Measurements from ENCODE around the gene CTNNA3. TPM values are rescaled to one million over a fixed set of nuclear protein-coding genes. Genes with fewer than 3 reads are reported as not detected.

CTNNA3 gene
- total and polyA plus RNA-seq, 4 donors = 0.16 to 2.4 (median 1.4) TPM

DNA sequence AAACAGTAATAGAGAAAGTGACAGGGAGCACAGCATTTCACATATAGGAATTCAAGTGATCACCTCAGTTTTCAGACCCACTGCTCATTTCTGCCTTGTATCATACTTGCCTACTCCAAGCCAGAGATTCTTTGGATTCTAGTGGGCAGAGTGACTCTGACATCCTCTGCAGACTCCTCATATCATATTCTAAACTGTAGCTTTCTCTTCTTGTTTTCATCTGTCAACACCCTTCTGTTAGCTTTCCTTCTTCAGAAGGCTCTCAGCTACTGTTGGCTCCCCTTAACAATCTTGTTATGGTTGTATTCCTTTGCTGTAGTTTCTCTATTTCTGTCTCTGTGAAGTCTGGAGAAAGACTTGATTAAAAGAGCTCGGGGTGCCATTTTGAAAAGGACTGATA lies 120.5 kb downstream of the CTNNA3 start:
- Histone ChIP-seq H3K4me1 (ENCODE audit: control insufficient read depth in 4 of 4, insufficient read depth in 4 of 4, low read length in 3 of 4) (no peaks in the 10 kb centered on the region), H3K4me3 (ENCODE audit: low read depth in 1 of 3, low read length in 3 of 3) (no peak overlapping the region), H3K9me3 (ENCODE audit: control insufficient read depth in 4 of 4, low read length in 3 of 4) (no peaks in the 10 kb centered on the region), H3K36me3 (ENCODE audit: control insufficient read depth in 4 of 4, insufficient read depth in 3 of 4, low read depth in 1 of 4, low read length in 3 of 4) (no peaks in the 10 kb centered on the region), H3K9ac (ENCODE audit: low read depth in 1 of 2, low read length in 2 of 2) (no peak overlapping the region), H3K27me3 (ENCODE audit: control insufficient read depth in 4 of 4, insufficient read depth in 4 of 4, low read length in 3 of 4) (no peaks in the 10 kb centered on the region), H3K27ac (ENCODE audit: low read depth in 1 of 2, low read length in 2 of 2) (no peak overlapping the region)
- DNase-seq (ENCODE audit: low spot score) = no peak
- 57% methylated on average over 1 of the region's 1 CpG for WGBS
- TF ChIP-seq, protein P1, sequence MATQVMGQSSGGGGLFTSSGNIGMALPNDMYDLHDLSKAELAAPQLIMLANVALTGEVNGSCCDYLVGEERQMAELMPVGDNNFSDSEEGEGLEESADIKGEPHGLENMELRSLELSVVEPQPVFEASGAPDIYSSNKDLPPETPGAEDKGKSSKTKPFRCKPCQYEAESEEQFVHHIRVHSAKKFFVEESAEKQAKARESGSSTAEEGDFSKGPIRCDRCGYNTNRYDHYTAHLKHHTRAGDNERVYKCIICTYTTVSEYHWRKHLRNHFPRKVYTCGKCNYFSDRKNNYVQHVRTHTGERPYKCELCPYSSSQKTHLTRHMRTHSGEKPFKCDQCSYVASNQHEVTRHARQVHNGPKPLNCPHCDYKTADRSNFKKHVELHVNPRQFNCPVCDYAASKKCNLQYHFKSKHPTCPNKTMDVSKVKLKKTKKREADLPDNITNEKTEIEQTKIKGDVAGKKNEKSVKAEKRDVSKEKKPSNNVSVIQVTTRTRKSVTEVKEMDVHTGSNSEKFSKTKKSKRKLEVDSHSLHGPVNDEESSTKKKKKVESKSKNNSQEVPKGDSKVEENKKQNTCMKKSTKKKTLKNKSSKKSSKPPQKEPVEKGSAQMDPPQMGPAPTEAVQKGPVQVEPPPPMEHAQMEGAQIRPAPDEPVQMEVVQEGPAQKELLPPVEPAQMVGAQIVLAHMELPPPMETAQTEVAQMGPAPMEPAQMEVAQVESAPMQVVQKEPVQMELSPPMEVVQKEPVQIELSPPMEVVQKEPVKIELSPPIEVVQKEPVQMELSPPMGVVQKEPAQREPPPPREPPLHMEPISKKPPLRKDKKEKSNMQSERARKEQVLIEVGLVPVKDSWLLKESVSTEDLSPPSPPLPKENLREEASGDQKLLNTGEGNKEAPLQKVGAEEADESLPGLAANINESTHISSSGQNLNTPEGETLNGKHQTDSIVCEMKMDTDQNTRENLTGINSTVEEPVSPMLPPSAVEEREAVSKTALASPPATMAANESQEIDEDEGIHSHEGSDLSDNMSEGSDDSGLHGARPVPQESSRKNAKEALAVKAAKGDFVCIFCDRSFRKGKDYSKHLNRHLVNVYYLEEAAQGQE (IDR thresholded peaks at IDR 0.05) = no peak
- TF ChIP-seq SP1 (IDR thresholded peaks at IDR 0.05) (no peak), JUND (IDR thresholded peaks at IDR 0.05) (no peak), HNF4A (conservative IDR thresholded peaks at IDR 0.05) (no peak), TAF1 (conservative IDR thresholded peaks at IDR 0.05) (no peak), FOXA2 (IDR thresholded peaks at IDR 0.05) (no peak)
- TF ChIP-seq, protein P2, sequence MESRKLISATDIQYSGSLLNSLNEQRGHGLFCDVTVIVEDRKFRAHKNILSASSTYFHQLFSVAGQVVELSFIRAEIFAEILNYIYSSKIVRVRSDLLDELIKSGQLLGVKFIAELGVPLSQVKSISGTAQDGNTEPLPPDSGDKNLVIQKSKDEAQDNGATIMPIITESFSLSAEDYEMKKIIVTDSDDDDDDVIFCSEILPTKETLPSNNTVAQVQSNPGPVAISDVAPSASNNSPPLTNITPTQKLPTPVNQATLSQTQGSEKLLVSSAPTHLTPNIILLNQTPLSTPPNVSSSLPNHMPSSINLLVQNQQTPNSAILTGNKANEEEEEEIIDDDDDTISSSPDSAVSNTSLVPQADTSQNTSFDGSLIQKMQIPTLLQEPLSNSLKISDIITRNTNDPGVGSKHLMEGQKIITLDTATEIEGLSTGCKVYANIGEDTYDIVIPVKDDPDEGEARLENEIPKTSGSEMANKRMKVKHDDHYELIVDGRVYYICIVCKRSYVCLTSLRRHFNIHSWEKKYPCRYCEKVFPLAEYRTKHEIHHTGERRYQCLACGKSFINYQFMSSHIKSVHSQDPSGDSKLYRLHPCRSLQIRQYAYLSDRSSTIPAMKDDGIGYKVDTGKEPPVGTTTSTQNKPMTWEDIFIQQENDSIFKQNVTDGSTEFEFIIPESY (IDR thresholded peaks at IDR 0.05) = no peak

DNA sequence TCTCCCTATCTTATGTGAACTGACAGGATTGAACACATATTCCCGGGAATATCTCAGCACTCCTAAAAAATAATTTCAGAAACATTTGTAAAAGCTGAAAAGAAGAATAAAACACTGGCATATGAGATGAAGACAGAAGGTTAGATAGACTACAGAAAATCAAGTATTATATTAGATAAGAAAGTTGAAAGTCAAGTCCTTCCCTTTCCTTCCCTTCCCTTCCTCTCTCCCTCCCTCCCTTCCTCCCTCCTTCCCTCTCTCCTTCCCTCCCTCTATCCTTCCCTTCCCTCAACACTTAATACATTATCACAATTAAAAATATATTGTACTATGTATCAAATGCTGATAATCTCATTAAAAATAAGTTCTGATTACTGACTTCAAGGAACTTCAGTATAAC lies 122.5 kb downstream of the CTNNA3 start:
- H3K9me3 ChIP-seq (ENCODE audit: control insufficient read depth in 4 of 4, low read length in 3 of 4) = no peaks in the 10 kb centered on the region
- no peaks in the 10 kb centered on the region for H3K36me3 ChIP-seq (ENCODE audit: control insufficient read depth in 4 of 4, insufficient read depth in 3 of 4, low read depth in 1 of 4, low read length in 3 of 4)
- no peaks in the 10 kb centered on the region for H3K4me1 ChIP-seq (ENCODE audit: control insufficient read depth in 4 of 4, insufficient read depth in 4 of 4, low read length in 3 of 4)
- H3K4me3 ChIP-seq (ENCODE audit: low read depth in 1 of 3, low read length in 3 of 3) = no peak overlapping the region
- 83% methylated on average over 1 of the region's 1 CpG for WGBS
- TF ChIP-seq FOXA2 (IDR thresholded peaks at IDR 0.05) (no peak), HNF4G (IDR thresholded peaks at IDR 0.05) (no peak), FOXA1 (IDR thresholded peaks at IDR 0.05) (no peak), TAF1 (conservative IDR thresholded peaks at IDR 0.05) (no peak), YY1 (IDR thresholded peaks at IDR 0.05) (no peak), RAD21 (IDR thresholded peaks at IDR 0.05) (no peak), GABPA (IDR thresholded peaks at IDR 0.05 in 1 of 2, conservative IDR thresholded peaks at IDR 0.05 in 1 of 2) (no peak), JUND (IDR thresholded peaks at IDR 0.05) (no peak), EGR1 (IDR thresholded peaks at IDR 0.05; ENCODE audit: low read depth in 2 of 2) (no peak), NR2F2 (IDR thresholded peaks at IDR 0.05) (no peak), SP1 (IDR thresholded peaks at IDR 0.05) (no peak)
- TF ChIP-seq, protein P1 (IDR thresholded peaks at IDR 0.05) = no peak
- TF ChIP-seq, protein P3, sequence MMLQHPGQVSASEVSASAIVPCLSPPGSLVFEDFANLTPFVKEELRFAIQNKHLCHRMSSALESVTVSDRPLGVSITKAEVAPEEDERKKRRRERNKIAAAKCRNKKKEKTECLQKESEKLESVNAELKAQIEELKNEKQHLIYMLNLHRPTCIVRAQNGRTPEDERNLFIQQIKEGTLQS (IDR thresholded peaks at IDR 0.05) = no peak
- no peak overlapping the region for H3K9ac ChIP-seq (ENCODE audit: low read depth in 1 of 2, low read length in 2 of 2)
- no peaks in the 10 kb centered on the region for H3K27me3 ChIP-seq (ENCODE audit: control insufficient read depth in 4 of 4, insufficient read depth in 4 of 4, low read length in 3 of 4)
- H3K27ac ChIP-seq (ENCODE audit: low read depth in 1 of 2, low read length in 2 of 2) = no peak overlapping the region
- no peak for DNase-seq (ENCODE audit: low spot score)
